ENCODE results near the gene TSHZ3. TPM values are rescaled to one million over a fixed set of nuclear protein-coding genes. Genes with fewer than 3 reads are reported as not detected.

Gene TSHZ3
- total RNA-seq, 1 donor from 2014 or later = 6.1 TPM

- TF ChIP-seq EZH2 (IDR thresholded peaks at IDR 0.05; ENCODE audit: insufficient read depth, low read length) (no peak), CTCF (IDR thresholded peaks at IDR 0.05; ENCODE audit: insufficient read depth, low read depth, low read length) (no peak)
Observed at GRCh38 chr19:31260171-31260933, 88.9 kb downstream of the TSHZ3 start.

GRCh38 chr19:31258211-31259052, 90.8 kb downstream of the TSHZ3 start:
- Histone ChIP-seq H3K4me3 (ENCODE audit: insufficient read depth, low read depth, low read length) (no peak overlapping the region), H3K4me1 (ENCODE audit: insufficient read depth, low read length) (no peaks in the 10 kb centered on the region), H3K9ac (ENCODE audit: low read length) (no peak overlapping the region), H3K27ac (ENCODE audit: low read depth, low read length) (no peak overlapping the region), H3K9me3 (ENCODE audit: insufficient read depth, low read depth, low read length) (no peaks in the 10 kb centered on the region), H3K4me2 (ENCODE audit: low read length) (no peak overlapping the region), H4K20me1 (ENCODE audit: insufficient read depth, low read length) (no peaks in the 10 kb centered on the region), H2AFZ (ENCODE audit: low read depth, low read length) (no peak overlapping the region), H3K36me3 (ENCODE audit: insufficient read depth, low read length) (no peaks in the 10 kb centered on the region), H3K79me2 (ENCODE audit: insufficient read depth, low read length) (no peaks in the 10 kb centered on the region), H3K27me3 (ENCODE audit: insufficient read depth, low read length) (no peaks in the 10 kb centered on the region)
- no peak for DNase-seq (ENCODE audit: low read depth)
- Mint-ChIP-seq H3K27me3 (ENCODE audit: low read depth, unreplicated experiment) (peaks cover 16% of the 10 kb centered on the region), H3K9me3 (ENCODE audit: unreplicated experiment) (peaks cover 9% of the 10 kb centered on the region), H3K4me1 (ENCODE audit: low read depth, unreplicated experiment) (peaks cover 5% of the 10 kb centered on the region), H3K27ac (ENCODE audit: unreplicated experiment) (no peak overlapping the region), H3K4me3 (ENCODE audit: unreplicated experiment) (no peak overlapping the region), H3K36me3 (ENCODE audit: low read depth, unreplicated experiment) (no peaks in the 10 kb centered on the region)
- TF ChIP-seq CTCF (IDR thresholded peaks at IDR 0.05; ENCODE audit: insufficient read depth, low read depth, low read length) (no peak), EZH2 (IDR thresholded peaks at IDR 0.05; ENCODE audit: insufficient read depth, low read length) (no peak)
- FAIRE-seq = no peak

More at GRCh38 chr19:31260171-31260933, 88.9 kb downstream of the TSHZ3 start:
- Histone ChIP-seq H2AFZ (ENCODE audit: low read depth, low read length) (no peak overlapping the region), H3K36me3 (ENCODE audit: insufficient read depth, low read length) (no peaks in the 10 kb centered on the region), H3K9me3 (ENCODE audit: insufficient read depth, low read depth, low read length) (no peaks in the 10 kb centered on the region), H3K4me2 (ENCODE audit: low read length) (no peak overlapping the region), H3K4me3 (ENCODE audit: insufficient read depth, low read depth, low read length) (no peak overlapping the region), H3K79me2 (ENCODE audit: insufficient read depth, low read length) (no peaks in the 10 kb centered on the region), H3K27ac (ENCODE audit: low read depth, low read length) (no peak overlapping the region), H3K4me1 (ENCODE audit: insufficient read depth, low read length) (no peaks in the 10 kb centered on the region), H3K9ac (ENCODE audit: low read length) (no peak overlapping the region), H4K20me1 (ENCODE audit: insufficient read depth, low read length) (no peaks in the 10 kb centered on the region), H3K27me3 (ENCODE audit: insufficient read depth, low read length) (no peaks in the 10 kb centered on the region)
- DNase-seq (ENCODE audit: low read depth) (no peak), FAIRE-seq (no peak)
- Mint-ChIP-seq H3K4me1 (ENCODE audit: low read depth, unreplicated experiment) (no peaks in the 10 kb centered on the region), H3K4me3 (ENCODE audit: unreplicated experiment) (no peak overlapping the region), H3K27me3 (ENCODE audit: low read depth, unreplicated experiment) (peaks cover 16% of the 10 kb centered on the region), H3K9me3 (ENCODE audit: unreplicated experiment) (peaks cover 9% of the 10 kb centered on the region), H3K27ac (ENCODE audit: unreplicated experiment) (no peak overlapping the region), H3K36me3 (ENCODE audit: low read depth, unreplicated experiment) (no peaks in the 10 kb centered on the region)

Measured in astrocyte (in vitro differentiated cells and primary cell).